Fibroblast of pulmonary artery (primary cell): ENCODE data around the gene BACH2.

Experiments used
- DNase-seq: peaks from one replicate; pipeline ENCODE4 v3.0.0-alpha.2; 2010; ENCODE audit warnings: low read depth
- H3K4me3 ChIP-seq: replicated peaks from 2 replicates; pipeline ENCODE4 v1.5.1; 2011; ENCODE audit warnings: low read depth, mild to moderate bottlenecking, control low read depth, low read length, moderate library complexity
- TF ChIP-seq, protein P1 (sequence below): IDR thresholded peaks from 2 replicates; pipeline ENCODE4 v1.5.1; 2011; ENCODE audit warnings: mild to moderate bottlenecking, control low read depth, low read length, inconsistent platforms; ENCODE audit errors: missing control alignments

BACH2 gene

GRCh38 chr6:89944181-89944755 is 352.4 kb downstream of the BACH2 start:
- TF ChIP-seq, protein P1, sequence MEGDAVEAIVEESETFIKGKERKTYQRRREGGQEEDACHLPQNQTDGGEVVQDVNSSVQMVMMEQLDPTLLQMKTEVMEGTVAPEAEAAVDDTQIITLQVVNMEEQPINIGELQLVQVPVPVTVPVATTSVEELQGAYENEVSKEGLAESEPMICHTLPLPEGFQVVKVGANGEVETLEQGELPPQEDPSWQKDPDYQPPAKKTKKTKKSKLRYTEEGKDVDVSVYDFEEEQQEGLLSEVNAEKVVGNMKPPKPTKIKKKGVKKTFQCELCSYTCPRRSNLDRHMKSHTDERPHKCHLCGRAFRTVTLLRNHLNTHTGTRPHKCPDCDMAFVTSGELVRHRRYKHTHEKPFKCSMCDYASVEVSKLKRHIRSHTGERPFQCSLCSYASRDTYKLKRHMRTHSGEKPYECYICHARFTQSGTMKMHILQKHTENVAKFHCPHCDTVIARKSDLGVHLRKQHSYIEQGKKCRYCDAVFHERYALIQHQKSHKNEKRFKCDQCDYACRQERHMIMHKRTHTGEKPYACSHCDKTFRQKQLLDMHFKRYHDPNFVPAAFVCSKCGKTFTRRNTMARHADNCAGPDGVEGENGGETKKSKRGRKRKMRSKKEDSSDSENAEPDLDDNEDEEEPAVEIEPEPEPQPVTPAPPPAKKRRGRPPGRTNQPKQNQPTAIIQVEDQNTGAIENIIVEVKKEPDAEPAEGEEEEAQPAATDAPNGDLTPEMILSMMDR: no peak
- H3K4me3 ChIP-seq: no peak overlapping the region
- DNase-seq: no peak

- H3K4me3 ChIP-seq: no peak overlapping the region
- TF ChIP-seq, protein P1: no peak
- no peak for DNase-seq
Observed at GRCh38 chr6:89942601-89943000, 354.0 kb downstream of the BACH2 start.

GRCh38 chr6:89941763-89942497 is 354.7 kb downstream of the BACH2 start:
- TF ChIP-seq, protein P1: no peak
- DNase-seq: no peak
- H3K4me3 ChIP-seq: no peak overlapping the region

- TF ChIP-seq, protein P1: no peak
- H3K4me3 ChIP-seq: no peak overlapping the region
- no peak for DNase-seq
Observed at GRCh38 chr6:89941031-89941762, 355.4 kb downstream of the BACH2 start.

DNA sequence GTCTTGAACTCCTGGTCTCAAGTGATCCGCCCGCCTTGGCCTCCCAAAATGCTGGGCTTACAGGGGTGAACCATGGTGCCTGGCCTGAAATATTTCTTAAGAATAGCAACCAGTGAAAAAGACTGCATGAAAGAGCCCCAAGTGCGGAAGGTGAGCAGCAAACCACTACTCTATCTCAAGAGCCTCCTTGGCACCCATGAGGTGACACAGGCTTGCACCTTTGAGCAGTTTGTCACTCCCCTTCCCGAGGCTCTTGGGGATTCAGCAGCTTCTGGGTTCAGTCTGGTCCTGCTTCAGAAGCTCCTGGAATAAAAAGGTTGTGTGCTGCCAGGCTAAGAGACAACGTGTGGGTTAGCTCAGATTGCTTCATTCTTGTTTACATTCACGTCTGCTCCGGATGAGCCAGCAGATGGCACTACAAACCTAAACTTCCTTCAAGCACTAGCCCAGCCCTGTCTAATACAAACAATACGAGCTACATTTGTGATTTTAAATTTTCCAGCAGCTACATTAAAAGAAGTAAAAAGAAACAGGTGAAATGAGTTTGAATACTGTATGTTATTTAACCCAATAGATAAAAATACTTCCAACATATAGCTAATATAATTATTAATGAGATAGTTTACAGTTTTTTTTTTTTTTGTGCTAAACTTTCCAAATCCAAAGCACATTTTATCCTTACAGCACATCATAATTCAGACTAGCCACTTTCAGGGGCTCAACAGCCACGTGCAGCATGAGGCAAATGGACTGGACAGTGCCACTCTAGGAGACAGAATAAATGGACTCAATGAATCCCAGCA is 356.2 kb downstream of the BACH2 start:
- TF ChIP-seq, protein P1: peak; percentile 79
- peak; percentile 89 for DNase-seq
- H3K4me3 ChIP-seq: no peak overlapping the region

- TF ChIP-seq, protein P1: no peak
- H3K4me3 ChIP-seq: no peak overlapping the region
- DNase-seq: no peak
Observed at GRCh38 chr6:89939144-89939543, 357.5 kb downstream of the BACH2 start.
